HG03175 (cell line): ENCODE measurements around the gene NUDT3.
"Not testable (repeated sequence)": the region's sequence is repeated elsewhere in the genome, so short reads cannot be mapped to it uniquely, and the experiment has no call there.

Experiments
- ATAC-seq: cut with Tn5 transposase; IDR thresholded peaks from one replicate; pipeline ENCODE4 v1.9.1; 2021; ENCODE audit warnings: mild to moderate bottlenecking, moderate library complexity; ENCODE audit not compliant: unreplicated experiment

Gene NUDT3

GRCh38 chr6:34267746-34268145 lies 124.7 kb downstream of the NUDT3 start:
- ATAC-seq, result no peak

GRCh38 chr6:34263484-34263883 lies 129.0 kb downstream of the NUDT3 start:
- not testable (repeated sequence) for ATAC-seq

- ATAC-seq, result no peak
These were observed 131.7 kb downstream of the NUDT3 start for GRCh38 chr6:34260576-34261267.

- ATAC-seq, result no peak
These were observed 132.9 kb downstream of the NUDT3 start for GRCh38 chr6:34259529-34260069.

- ATAC-seq, result not testable (repeated sequence)
These were observed 140.1 kb downstream of the NUDT3 start for GRCh38 chr6:34252395-34252794.

- ATAC-seq, result peak; percentile 30
These were observed 142.8 kb downstream of the NUDT3 start for GRCh38 chr6:34249469-34250261.

GRCh38 chr6:34248727-34249468 lies 143.6 kb downstream of the NUDT3 start, which contains the start of gene SMIM29:
TSS of gene SMIM29 (minus strand) at chr6:34249006. CDS start at chr6:34247791, 1,215 bp downstream.
- ATAC-seq, result peak; percentile 77

GRCh38 chr6:34248198-34248726 lies 144.2 kb downstream of the NUDT3 start:
- ATAC-seq, result peak; percentile 27

GRCh38 chr6:34247481-34248197 lies 144.8 kb downstream of the NUDT3 start:
- no peak for ATAC-seq

- no peak for ATAC-seq
These were observed 145.7 kb downstream of the NUDT3 start for GRCh38 chr6:34246563-34247391.

GRCh38 chr6:34246249-34246562 lies 146.3 kb downstream of the NUDT3 start:
- ATAC-seq, result no peak

GRCh38 chr6:34245761-34246140 lies 146.7 kb downstream of the NUDT3 start:
- ATAC-seq, result not testable (repeated sequence)

- ATAC-seq, result not testable (repeated sequence)
These were observed 147.3 kb downstream of the NUDT3 start for GRCh38 chr6:34245032-34245760.

GRCh38 chr6:34243901-34244884 lies 148.3 kb downstream of the NUDT3 start:
- ATAC-seq, result no peak

GRCh38 chr6:34243131-34243771 lies 149.2 kb downstream of the NUDT3 start:
- no peak for ATAC-seq

GRCh38 chr6:34242252-34243130 lies 150.0 kb downstream of the NUDT3 start:
- no peak for ATAC-seq
